ENCODE data around the gene DCPS.
"Not testable (repeated sequence)": the region's sequence is repeated elsewhere in the genome, so short reads cannot be mapped to it uniquely, and the experiment has no call there.

The DCPS gene

DNA sequence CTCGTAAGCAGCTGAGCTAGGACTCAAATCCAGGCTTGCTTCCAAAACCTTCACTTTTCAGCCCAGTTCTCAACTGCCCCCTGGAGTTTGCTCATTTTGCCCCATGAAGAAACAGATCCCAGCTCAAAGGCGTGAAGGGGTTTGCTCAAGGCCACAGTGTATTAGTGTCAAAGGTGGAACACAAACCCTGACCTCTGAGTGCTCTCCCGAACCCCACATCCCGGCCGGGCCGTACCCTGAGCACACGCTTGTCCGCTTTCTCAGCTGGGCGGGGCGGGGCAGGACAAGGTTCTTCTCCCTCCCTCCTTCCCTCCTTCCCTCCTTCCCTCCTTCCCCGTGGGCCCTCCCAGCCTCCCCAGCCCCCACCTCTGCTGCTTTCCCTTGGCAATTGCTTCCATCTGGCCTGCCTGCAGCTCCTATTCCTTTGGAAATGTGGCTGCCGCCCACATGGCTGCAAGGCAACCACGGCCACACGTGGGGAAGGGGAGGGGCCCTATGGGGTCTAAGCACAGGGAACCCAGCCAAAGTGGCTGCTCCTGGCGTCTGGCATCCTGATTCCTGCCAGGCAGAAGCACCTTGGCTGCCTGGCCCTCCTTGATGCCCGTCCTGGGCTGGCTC is 55.7 kb downstream of the DCPS start:
- DNase-seq: no peak

DNA sequence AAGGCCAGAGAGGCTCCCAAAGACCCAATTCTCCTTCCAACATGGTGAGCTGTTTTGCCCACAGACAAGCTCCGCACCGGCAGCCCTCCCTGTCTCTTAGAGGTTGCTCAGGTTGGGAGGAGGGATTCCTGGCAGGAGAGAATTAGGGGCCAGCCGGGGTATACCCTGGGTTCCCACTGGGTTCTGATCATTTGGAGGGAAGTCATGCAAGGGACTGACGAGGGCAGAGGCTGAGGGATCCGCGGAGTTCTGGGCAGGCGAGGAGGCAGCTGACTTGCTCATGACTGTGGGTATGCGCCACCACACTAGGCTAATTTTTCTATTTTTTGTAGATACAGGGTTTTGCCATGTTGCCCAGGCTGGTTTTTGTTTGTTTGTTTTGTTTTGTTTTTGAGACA is 56.2 kb downstream of the DCPS start:
- DNase-seq: no peak

DNA sequence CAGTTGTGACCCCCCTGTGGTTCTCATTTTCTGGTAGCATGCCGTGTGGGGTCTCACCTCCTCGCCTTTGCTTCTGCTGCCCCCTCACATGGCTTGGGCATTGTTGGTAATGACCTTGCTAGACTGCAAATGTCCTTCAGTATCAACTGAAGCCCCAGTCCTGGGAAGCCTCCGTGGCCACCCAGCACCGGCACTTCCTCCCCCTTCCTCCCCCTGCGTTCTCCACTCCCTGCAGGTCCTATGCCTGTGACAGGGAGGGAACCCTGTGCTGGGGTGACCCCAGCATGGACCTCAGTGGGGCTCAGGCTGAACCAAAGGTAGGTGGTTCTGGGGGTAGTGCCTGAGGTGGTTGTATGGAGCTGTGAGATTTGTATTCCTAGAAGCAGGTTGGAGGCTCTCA is 57.5 kb downstream of the DCPS start:
- DNase-seq: no peak

DNA sequence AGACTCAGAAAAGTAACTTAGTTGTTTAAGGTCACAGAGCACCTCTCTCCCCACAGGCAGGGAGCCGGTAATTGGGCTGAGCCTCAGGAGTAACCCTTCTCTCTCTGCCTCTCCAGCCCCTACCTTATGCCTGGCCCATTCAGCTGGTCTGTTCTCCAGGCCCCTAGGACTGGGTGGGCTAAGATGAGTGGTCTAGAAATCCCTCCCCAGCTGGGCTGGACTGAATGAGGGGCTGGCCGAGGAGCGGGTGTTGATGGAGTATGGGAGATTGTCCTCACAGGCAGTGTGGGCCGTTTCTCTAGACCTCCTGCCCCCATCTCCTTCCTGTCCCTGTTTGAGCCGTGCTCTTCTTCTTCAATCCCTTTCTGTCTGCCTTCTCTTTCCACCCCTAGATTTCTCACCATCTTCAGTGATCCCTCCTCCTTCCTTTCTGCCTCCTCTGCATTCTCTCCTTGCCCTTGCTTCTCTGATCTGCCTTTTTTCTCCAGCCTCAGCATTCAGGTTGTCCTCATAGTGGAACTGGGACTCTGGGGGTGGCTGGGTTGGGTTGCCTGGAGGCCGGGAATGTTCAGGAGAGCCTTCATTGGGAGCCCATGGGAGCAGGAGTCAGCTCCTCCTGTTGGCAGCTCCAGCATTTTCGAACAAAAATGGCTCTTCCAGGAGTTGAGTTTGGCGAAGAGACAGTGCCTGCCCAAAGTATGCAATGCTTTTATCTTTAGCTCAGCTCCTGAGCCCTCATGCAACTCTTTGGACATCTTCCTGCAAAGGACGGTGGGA is 59.2 kb downstream of the DCPS start:
- no peak for DNase-seq

GRCh38 chr11:126363706-126364248 is 59.9 kb downstream of the DCPS start:
- DNase-seq: no peak

GRCh38 chr11:126364735-126365134 is 60.9 kb downstream of the DCPS start:
- not testable (repeated sequence) for DNase-seq

DNA sequence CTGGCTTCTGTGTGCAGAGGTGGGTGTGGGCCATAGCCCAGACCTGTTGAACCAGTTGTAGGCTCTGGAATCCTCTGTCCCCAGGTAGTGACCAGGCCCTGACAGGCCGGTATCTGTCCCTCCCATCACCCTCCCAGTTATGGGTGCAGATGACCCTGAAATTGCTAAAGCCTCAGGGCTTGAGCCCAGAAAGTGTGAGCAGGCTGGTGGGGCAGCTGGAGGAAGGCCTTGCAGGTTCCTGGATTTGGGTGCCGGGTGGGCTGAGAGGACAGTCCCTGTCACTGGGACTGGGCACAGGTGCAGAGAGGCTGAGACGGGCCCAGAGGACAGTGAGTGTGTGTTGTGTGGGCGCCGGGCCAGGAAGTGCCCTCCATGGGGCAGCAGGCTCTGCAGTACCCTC is 61.6 kb downstream of the DCPS start:
- not testable (repeated sequence) for DNase-seq

- DNase-seq: peak; percentile 48
Observed at GRCh38 chr11:126366064-126366822, 62.4 kb downstream of the DCPS start.

- not testable (repeated sequence) for DNase-seq
Observed at GRCh38 chr11:126366823-126367654, 63.2 kb downstream of the DCPS start.

- not testable (repeated sequence) for DNase-seq
Observed at GRCh38 chr11:126367806-126368205, 63.9 kb downstream of the DCPS start.

GRCh38 chr11:126368336-126369119 is 64.7 kb downstream of the DCPS start:
- DNase-seq: not testable (repeated sequence)

GRCh38 chr11:126370016-126370415 is 66.2 kb downstream of the DCPS start:
- DNase-seq: no peak

- DNase-seq: no peak
Observed at GRCh38 chr11:126371595-126371994, 67.7 kb downstream of the DCPS start.

GRCh38 chr11:126373389-126374066 is 69.7 kb downstream of the DCPS start:
- DNase-seq: not testable (repeated sequence)

DNA sequence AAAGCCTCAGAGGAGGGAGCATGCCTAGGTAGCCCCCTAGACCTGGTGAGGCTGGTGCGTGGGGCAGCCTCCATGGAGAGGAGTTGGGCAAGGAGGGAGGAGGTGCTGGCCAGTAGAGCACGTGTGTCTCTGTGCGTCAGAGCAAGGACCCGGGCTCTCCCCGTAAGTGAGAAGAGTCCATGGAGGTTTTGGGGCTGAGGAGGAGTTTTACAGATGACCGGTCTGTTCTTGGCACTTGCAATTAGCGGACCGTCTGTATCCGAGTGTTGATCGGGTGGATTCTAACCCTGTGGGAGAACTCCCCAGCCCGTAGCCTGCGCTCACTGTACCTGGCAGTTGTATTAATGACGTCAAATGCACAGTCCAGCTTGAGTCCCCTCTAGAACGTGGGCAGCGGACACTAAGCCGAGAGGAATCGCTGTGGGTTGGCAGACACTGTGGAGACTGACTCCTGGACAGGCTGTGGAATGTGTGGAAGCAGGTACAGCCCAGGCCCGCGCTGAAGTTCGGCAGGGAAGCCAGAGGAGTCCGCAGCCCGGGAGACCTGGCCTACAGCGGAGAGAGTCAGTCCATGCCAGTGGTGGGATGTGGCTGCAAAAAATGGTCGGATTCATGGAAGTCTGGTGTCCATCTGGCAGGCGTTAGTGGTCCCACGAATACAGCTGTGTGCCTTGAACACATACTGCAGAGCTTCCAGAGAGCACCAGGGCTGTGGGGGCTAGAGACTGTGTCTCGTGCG is 70.9 kb downstream of the DCPS start:
- DNase-seq: not testable (repeated sequence)

GRCh38 chr11:126375726-126376125 is 71.9 kb downstream of the DCPS start:
- no peak for DNase-seq

DNA sequence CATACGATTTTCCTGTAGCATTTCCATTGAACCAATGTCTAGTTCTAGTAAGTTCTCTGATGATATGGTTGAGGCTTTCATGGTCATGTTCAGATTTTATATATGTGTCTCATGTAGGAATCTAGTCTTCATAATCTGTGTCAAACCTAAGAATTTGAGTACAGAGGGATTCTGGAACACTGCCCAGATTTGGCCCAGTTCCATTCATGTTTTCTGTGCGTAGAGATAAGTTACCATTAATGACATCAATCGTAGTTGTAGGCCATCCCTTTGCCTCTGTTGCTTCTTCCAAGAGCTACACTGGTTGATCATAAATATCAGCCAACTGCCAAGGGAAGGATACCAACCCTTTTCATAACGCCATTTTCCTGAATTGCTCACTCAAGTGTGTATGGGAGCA is 74.9 kb downstream of the DCPS start:
- DNase-seq: no peak

DNA sequence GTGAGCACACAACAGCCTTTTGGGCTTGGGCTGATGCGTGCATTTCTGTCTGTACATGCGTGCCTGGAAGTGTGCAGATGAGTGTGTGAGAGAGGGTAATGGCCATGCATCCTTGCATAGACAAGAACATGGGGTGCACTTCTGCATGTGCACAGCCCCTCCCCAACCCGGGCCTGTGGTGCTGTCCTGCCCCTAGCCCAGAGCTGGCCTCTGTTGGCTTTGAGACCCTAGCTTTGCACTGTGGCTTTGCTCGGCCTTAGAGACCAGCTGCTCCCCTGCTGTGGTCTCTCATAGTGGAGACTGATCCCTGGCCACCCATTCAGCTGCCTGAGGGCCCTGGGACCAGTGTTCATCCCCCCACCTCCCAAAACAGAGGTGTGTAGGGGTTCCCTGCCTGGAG is 77.0 kb downstream of the DCPS start:
- DNase-seq: no peak

DNA sequence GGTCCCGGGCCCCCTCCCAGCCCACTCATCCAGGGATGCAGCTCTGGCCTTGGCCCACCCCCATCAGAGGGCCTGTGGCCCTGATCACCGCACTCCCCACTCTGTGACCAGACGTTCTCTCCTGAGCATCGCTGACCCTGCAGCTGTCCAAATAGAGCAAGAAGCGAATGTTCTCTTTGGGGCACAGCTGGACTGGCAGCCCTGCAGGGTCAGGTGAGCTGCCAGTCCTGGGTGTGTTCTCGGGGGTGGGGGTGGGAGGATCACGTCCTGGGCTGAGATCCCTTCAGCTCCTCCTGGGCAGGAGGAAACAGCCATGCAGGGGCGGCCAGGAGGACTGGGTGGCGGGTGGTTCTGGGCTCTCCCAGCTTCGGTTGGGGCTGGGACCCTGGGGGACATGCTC is 78.1 kb downstream of the DCPS start:
- DNase-seq: not testable (repeated sequence)

GRCh38 chr11:126382641-126383040 is 78.8 kb downstream of the DCPS start:
- not testable (repeated sequence) for DNase-seq

Data from right kidney (tissue), 1 donor.